H7 (cell line): ENCODE measurements around the gene GSTA2. TPM values are rescaled to one million over a fixed set of nuclear protein-coding genes. Genes with fewer than 3 reads are reported as not detected.

ENCODE experiments used
- DNase-seq: peaks from one replicate; pipeline ENCODE4 v3.0.0; 2012
- H3K27me3 ChIP-seq: 2 replicates; pipeline ENCODE4 v1.6.0; 2011; ENCODE audit warnings: mild to moderate bottlenecking, low read length; ENCODE audit not compliant: control insufficient read depth, insufficient read depth
- H3K36me3 ChIP-seq: replicated peaks from 2 replicates; pipeline ENCODE4 v1.5.1; 2011; ENCODE audit warnings: low read length; ENCODE audit not compliant: control insufficient read depth, insufficient read depth
- H3K4me3 ChIP-seq: 2 replicates; pipeline ENCODE4 v1.5.1; 2011; ENCODE audit warnings: low read depth, mild to moderate bottlenecking, control low read depth, low read length, moderate library complexity; ENCODE audit not compliant: insufficient read depth
- total RNA-seq: library from RNA; depleted of rRNA; stranded (reverse); fragments of >200 nt; shearing (Covaris generic); gene quantifications from 2 replicates; pipeline ENCODE4 v1.2.3, GENCODE V29; 2014

GSTA2 gene
- total RNA-seq, 1 experiment from 2014 or later: not detected

DNA sequence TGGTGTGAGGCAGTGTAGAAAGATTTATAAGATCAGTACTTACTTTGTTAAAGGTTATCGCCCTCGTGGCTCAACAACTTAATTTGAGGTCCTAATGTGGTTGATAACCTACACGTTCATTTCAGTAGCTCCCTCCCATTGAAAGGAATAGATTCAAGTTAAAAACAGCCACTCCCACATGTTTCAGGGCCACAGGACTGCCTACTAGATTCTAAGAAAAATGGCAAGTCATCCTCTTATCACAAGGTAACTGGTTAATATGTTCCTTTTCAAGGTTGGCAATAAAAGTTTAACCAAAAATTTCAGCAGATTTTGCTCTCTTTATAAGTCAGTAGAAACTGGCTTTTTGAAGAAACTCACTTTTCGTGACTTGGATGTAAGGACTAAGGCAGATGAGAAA lies 17.1 kb downstream of the GSTA2 start:
- Histone ChIP-seq H3K36me3 (no peaks in the 10 kb centered on the region), H3K27me3 (no peaks in the 10 kb centered on the region), H3K4me3 (no peak overlapping the region)
- no peak for DNase-seq

- Histone ChIP-seq H3K27me3 (no peaks in the 10 kb centered on the region), H3K36me3 (no peaks in the 10 kb centered on the region), H3K4me3 (no peak overlapping the region)
- DNase-seq: no peak
Observed at GRCh38 chr6:52745764-52746201, 17.5 kb downstream of the GSTA2 start.

- H3K36me3 ChIP-seq: no peaks in the 10 kb centered on the region
- no peak for DNase-seq
Observed at GRCh38 chr6:52741872-52742271, 21.4 kb downstream of the GSTA2 start.

GRCh38 chr6:52739627-52740026 lies 23.6 kb downstream of the GSTA2 start:
- DNase-seq: no peak
- Histone ChIP-seq H3K27me3 (no peaks in the 10 kb centered on the region), H3K36me3 (no peaks in the 10 kb centered on the region), H3K4me3 (no peak overlapping the region)

More at GRCh38 chr6:52741872-52742271, 21.4 kb downstream of the GSTA2 start:
- H3K27me3 ChIP-seq: no peaks in the 10 kb centered on the region
- H3K4me3 ChIP-seq: no peak overlapping the region

DNA sequence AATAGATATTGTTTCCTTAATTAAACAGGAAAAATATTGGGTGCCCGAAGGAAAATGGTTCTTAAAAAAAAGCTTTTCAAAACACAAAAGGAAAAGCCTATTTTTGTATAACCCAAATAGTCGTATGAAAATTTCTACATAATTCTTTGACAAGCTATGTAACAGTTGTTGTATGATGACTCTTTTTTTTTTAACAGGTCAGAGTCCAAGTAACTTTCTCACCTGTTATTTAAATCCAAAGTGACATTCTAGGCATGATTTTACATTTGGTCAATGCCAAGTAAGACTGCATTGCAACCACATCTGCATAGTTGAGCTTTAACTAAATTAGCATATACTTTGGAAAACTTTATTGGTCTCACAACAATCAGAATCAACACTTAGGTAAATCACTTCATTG lies 24.1 kb downstream of the GSTA2 start:
- Histone ChIP-seq H3K36me3 (no peaks in the 10 kb centered on the region), H3K27me3 (no peaks in the 10 kb centered on the region), H3K4me3 (no peak overlapping the region)
- no peak for DNase-seq

- H3K27me3 ChIP-seq: no peaks in the 10 kb centered on the region
- no peak for DNase-seq
- H3K36me3 ChIP-seq: no peaks in the 10 kb centered on the region
- H3K4me3 ChIP-seq: no peak overlapping the region
Observed at GRCh38 chr6:52736145-52736544, 27.1 kb downstream of the GSTA2 start.

DNA sequence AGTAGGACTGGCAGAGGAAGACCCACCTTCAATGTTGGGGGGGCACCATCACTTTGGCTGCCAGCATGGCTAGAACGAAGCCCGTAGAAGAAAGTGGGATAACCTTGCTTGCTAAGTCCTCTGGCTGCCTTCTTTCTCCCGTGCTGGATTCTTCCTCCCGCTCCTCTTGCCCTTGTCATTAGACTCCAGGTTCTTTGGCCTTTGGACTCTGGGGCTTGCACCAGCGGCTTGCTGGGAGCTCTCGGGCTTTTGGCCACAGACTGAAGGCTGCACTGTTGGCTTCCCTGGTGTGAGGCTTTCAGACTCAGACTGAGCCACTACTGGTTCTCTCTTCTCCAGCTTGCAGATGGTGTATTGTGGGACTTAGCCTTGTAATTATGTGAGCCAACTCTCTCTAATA lies 28.2 kb downstream of the GSTA2 start:
- Histone ChIP-seq H3K4me3 (no peak overlapping the region), H3K36me3 (no peaks in the 10 kb centered on the region), H3K27me3 (no peaks in the 10 kb centered on the region)
- DNase-seq: no peak

GRCh38 chr6:52734072-52734471 lies 29.2 kb downstream of the GSTA2 start:
- H3K36me3 ChIP-seq: no peaks in the 10 kb centered on the region
- no peak overlapping the region for H3K4me3 ChIP-seq
- H3K27me3 ChIP-seq: no peaks in the 10 kb centered on the region
- no peak for DNase-seq

GRCh38 chr6:52733172-52733571 lies 30.1 kb downstream of the GSTA2 start:
- DNase-seq: no peak
- Histone ChIP-seq H3K27me3 (no peaks in the 10 kb centered on the region), H3K36me3 (no peaks in the 10 kb centered on the region), H3K4me3 (no peak overlapping the region)

DNA sequence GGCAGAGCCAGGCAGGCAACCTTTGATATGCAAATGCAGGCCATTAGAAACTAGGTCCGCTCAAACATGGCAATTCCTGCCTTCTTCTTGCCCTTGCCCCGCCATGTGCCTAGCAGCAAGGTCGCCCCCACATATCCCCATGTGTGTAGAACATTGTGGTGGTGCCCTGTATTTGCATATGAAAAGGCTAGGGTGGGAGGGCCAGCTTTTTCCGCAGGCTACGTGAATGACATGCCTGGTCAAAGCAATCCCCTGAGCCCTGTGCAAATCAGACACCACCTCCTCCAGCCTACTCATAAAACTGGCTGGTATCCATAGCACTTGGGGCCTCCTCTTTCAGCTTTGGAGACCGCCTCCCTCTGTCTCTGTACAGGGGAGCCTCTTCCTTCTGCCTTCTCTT lies 31.6 kb downstream of the GSTA2 start:
- no peaks in the 10 kb centered on the region for H3K27me3 ChIP-seq
- H3K36me3 ChIP-seq: no peaks in the 10 kb centered on the region
- DNase-seq: no peak
- no peak overlapping the region for H3K4me3 ChIP-seq

DNA sequence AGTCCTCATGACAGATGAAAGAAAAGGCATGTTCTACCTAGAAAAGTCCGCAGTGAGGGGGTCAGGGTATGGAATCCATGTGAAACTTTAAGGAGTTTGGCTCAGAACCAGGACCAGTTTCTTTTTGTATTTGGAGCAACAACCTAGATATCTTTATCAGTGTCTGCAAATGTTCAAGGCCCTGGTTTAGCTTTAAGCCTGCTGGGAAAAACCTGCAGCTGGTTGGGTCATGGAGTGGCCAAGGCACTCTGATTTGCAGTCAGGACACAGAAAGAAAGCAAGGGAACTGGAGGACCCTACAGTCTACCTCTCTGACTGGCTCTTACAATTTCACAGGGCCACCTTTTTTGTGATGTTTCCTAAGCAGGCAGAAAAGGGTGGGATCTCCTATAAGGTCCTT lies 33.7 kb downstream of the GSTA2 start:
- Histone ChIP-seq H3K27me3 (no peaks in the 10 kb centered on the region), H3K4me3 (no peak overlapping the region), H3K36me3 (no peaks in the 10 kb centered on the region)
- no peak for DNase-seq

DNA sequence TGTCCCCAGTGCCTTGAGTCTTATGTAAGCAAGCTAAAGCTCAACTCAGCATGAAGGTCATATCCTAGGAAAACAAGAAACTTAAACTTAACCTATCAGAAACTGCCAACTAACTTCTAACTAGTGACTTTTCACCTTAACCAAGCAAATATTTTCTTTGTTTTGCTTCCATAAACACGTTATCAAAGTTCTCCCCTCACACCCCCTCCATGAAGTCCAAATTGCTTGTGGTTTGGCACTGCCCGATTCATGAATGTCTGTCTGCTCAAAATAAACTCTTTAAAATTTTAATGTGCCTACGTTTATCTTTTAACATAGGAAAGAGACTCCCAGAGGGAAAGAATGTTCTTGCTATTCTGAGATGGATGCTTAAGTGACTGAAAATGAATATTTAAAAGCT lies 34.9 kb downstream of the GSTA2 start:
- no peaks in the 10 kb centered on the region for H3K36me3 ChIP-seq
- H3K27me3 ChIP-seq: no peaks in the 10 kb centered on the region
- no peak for DNase-seq
- H3K4me3 ChIP-seq: no peak overlapping the region

DNA sequence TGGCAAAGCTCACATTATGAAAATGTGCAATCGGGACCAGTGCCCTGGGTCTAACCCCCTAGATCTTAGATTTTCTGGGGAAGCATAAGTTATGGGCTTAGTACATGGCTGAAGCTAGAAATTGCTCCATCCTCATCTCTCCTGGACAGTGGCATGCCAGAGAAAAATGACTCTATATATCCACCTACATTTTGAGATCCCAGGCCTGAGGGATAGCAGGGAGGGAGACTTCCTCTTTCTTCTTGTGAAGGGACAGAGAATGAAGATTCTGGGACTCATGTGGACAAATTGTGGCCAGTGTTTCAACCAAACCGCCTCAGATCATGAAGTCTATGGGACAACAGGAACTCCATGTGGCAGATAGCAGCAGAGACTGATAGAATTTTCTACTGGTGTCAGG lies 35.4 kb downstream of the GSTA2 start:
- DNase-seq: no peak
- Histone ChIP-seq H3K27me3 (no peaks in the 10 kb centered on the region), H3K4me3 (no peak overlapping the region), H3K36me3 (no peaks in the 10 kb centered on the region)

DNA sequence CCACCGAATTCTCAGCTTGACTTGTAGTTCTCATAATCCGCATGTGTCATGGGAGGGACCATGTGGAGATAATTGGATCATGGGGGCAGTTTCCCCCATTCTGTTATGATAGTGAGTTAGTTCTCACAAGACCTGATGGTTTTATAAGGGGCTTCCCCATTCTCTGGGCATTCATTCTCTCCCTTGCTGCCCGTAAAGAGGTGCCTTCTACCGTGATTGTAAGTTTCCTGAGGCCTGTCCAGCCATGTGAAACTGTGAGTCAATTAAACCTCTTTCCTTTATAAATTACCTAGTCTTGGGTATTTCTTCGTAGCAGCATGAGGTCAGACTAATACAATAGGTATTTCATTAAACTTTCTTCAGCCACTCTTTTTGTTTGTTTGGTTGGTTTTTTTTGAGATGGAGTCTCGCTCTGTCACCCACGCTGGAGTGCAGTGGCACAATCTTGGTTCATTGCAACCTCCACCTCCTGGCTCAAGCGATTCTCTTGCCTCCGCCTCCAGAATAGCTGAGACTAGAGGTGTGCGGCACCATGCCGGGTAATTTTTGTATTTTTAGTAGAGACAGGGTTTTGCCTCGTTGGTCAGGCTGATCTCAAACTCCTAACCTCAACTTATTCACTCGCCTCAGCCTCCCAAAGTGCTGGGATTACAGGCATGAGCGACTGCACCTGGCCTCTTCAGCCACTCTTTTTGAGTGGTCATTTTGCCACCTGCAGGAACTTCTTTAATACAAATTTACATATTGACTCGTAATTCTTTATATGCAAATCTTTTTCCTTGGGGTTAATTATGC lies 36.3 kb downstream of the GSTA2 start:
- Histone ChIP-seq H3K4me3 (no peak overlapping the region), H3K36me3 (no peaks in the 10 kb centered on the region), H3K27me3 (no peaks in the 10 kb centered on the region)
- DNase-seq: no peak

- Histone ChIP-seq H3K27me3 (no peaks in the 10 kb centered on the region), H3K4me3 (no peak overlapping the region), H3K36me3 (no peaks in the 10 kb centered on the region)
- no peak for DNase-seq
Observed at GRCh38 chr6:52726193-52726542, 37.1 kb downstream of the GSTA2 start.
